ENCODE results near the gene IGIP. TPM values are rescaled to one million over a fixed set of nuclear protein-coding genes. Genes with fewer than 3 reads are reported as not detected.

Gene IGIP
- total RNA-seq, 1 experiment from 2014 or later = 1.7 TPM

GRCh38 chr5:140145256-140145655, 19.5 kb downstream of the IGIP start (continued):
- no peak for TF ChIP-seq NR3C1 (CRISPR knock-in tag; conservative IDR thresholded peaks at IDR 0.05; ENCODE audit: low read depth)
- no peak for TF ChIP-seq IRF2 (CRISPR knock-in tag; IDR thresholded peaks at IDR 0.05; ENCODE audit: borderline replicate concordance, low read depth)
- TF ChIP-seq FOXJ3 (CRISPR knock-in tag; IDR thresholded peaks at IDR 0.05; ENCODE audit: borderline replicate concordance) = no peak

- H3K27ac Mint-ChIP-seq = no peak overlapping the region
- H3K36me3 Mint-ChIP-seq = no peaks in the 10 kb centered on the region
- peak overlapping the region; percentile 75 for H3K4me3 Mint-ChIP-seq
- H3K27me3 Mint-ChIP-seq (ENCODE audit: low read depth) = peaks cover 53% of the 10 kb centered on the region
- peaks cover 17% of the 10 kb centered on the region for H3K4me1 Mint-ChIP-seq
- ChIA-PET CTCF (interaction anchor here (0.6 to 6.2 kb wide), 50 partner anchors 9 to 1597 kb away, joined by 3 to 92 read pairs (median 4); partner anchors contain the start of genes EIF4EBP3, HBEGF, NRG2 and PURA), POLR2A (interaction anchor here (0.6 to 1.9 kb wide), 4 partner anchors 9 to 38 kb away, joined by 3 to 9 read pairs (median 5); partner anchors contain the start of gene PURA)
- TF ChIP-seq ZNF423 (CRISPR knock-in tag; IDR thresholded peaks at IDR 0.05) = peak; percentile 9; the same call in 1 of the 2 replicates
- peak; percentile 63; the same call in 1 of the 2 replicates for TF ChIP-seq KAT7 (CRISPR knock-in tag; IDR thresholded peaks at IDR 0.05; ENCODE audit: borderline replicate concordance)
- TF ChIP-seq ETV6 (CRISPR knock-in tag; IDR thresholded peaks at IDR 0.05) = peak; percentile 57; the same call in 1 of the 2 replicates
- TF ChIP-seq, protein P1, sequence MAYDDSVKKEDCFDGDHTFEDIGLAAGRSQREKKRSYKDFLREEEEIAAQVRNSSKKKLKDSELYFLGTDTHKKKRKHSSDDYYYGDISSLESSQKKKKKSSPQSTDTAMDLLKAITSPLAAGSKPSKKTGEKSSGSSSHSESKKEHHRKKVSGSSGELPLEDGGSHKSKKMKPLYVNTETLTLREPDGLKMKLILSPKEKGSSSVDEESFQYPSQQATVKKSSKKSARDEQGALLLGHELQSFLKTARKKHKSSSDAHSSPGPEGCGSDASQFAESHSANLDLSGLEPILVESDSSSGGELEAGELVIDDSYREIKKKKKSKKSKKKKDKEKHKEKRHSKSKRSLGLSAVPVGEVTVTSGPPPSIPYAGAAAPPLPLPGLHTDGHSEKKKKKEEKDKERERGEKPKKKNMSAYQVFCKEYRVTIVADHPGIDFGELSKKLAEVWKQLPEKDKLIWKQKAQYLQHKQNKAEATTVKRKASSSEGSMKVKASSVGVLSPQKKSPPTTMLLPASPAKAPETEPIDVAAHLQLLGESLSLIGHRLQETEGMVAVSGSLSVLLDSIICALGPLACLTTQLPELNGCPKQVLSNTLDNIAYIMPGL (CRISPR knock-in tag; IDR thresholded peaks at IDR 0.05) = peak; percentile 86; the same call in 1 of the 2 replicates
- 0 out of 2 replicates have a peak, but pooled peaks have one; percentile 20 for TF ChIP-seq FOXP1 (CRISPR knock-in tag; IDR thresholded peaks at IDR 0.05; ENCODE audit: borderline replicate concordance)
- peak; percentile 34; the same call in 1 of the 2 replicates for TF ChIP-seq PRDM15 (CRISPR knock-in tag; IDR thresholded peaks at IDR 0.05)
- no peak for TF ChIP-seq HMGA2 (CRISPR knock-in tag; IDR thresholded peaks at IDR 0.05)
- TF ChIP-seq, protein P2, sequence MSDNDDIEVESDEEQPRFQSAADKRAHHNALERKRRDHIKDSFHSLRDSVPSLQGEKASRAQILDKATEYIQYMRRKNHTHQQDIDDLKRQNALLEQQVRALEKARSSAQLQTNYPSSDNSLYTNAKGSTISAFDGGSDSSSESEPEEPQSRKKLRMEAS (CRISPR knock-in tag; IDR thresholded peaks at IDR 0.05) = peak; percentile 51; the same call in 1 of the 2 replicates
- TF ChIP-seq OVOL2 (CRISPR knock-in tag; IDR thresholded peaks at IDR 0.05; ENCODE audit: borderline replicate concordance) = no peak
- no peak for TF ChIP-seq ZNF263 (CRISPR knock-in tag; IDR thresholded peaks at IDR 0.05; ENCODE audit: low read depth)
- DNase-seq (ENCODE audit: low spot score) = peak; percentile 71
- peak; percentile 57 for ATAC-seq
- no peaks in the 10 kb centered on the region for H3K9me3 Mint-ChIP-seq
These were observed 20.2 kb downstream of the IGIP start for GRCh38 chr5:140145818-140146522.

DNA sequence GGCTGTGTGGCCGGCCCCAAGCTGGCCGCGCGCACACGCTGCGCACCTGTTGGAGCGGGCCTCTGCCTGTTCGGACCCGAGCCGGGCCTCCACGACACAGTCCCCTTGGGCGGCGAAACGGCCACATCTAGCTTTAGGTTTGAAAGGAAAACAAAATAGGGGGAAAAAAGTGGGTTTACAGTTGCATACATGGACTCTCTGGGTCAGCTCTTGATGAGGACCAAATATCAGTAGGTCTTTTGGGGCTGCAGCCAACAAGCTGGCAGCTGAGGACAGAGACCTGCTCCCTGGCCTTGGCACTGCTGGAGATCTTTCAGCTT, 20.7 kb downstream of the IGIP start:
- H3K27ac Mint-ChIP-seq = no peak overlapping the region
- H3K9me3 Mint-ChIP-seq = no peaks in the 10 kb centered on the region
- H3K4me3 Mint-ChIP-seq = peak overlapping the region; percentile 75
- ATAC-seq = peak; percentile 6
- H3K27me3 Mint-ChIP-seq (ENCODE audit: low read depth) = peaks cover 53% of the 10 kb centered on the region
- peaks cover 17% of the 10 kb centered on the region for H3K4me1 Mint-ChIP-seq
- ChIA-PET CTCF (interaction anchor here (0.7 to 6.2 kb wide), 30 partner anchors 9 to 1598 kb away, joined by 3 to 92 read pairs (median 7); partner anchors contain the start of genes HBEGF, NRG2 and PURA), POLR2A (interaction anchor here (0.6 to 1.9 kb wide), 4 partner anchors 9 to 39 kb away, joined by 3 to 9 read pairs (median 5); partner anchors contain the start of gene PURA)
- H3K36me3 Mint-ChIP-seq = no peaks in the 10 kb centered on the region
- no peak for DNase-seq (ENCODE audit: low spot score)
- TF ChIP-seq ZNF396 (CRISPR knock-in tag; IDR thresholded peaks at IDR 0.05; ENCODE audit: borderline replicate concordance) = no peak
- TF ChIP-seq JAZF1 (CRISPR knock-in tag; IDR thresholded peaks at IDR 0.05) = no peak
- no peak for TF ChIP-seq ARID4B (CRISPR knock-in tag; IDR thresholded peaks at IDR 0.05; ENCODE audit: borderline replicate concordance)
- TF ChIP-seq FOXP1 (CRISPR knock-in tag; IDR thresholded peaks at IDR 0.05; ENCODE audit: borderline replicate concordance) = no peak
- no peak for TF ChIP-seq OVOL2 (CRISPR knock-in tag; IDR thresholded peaks at IDR 0.05; ENCODE audit: borderline replicate concordance)
- no peak for TF ChIP-seq GTF2I (CRISPR knock-in tag; conservative IDR thresholded peaks at IDR 0.05)
- no peak for TF ChIP-seq IRF2 (CRISPR knock-in tag; IDR thresholded peaks at IDR 0.05; ENCODE audit: borderline replicate concordance, low read depth)
- TF ChIP-seq TEAD1 (CRISPR knock-in tag; IDR thresholded peaks at IDR 0.05) = no peak
- no peak for TF ChIP-seq E2F4 (CRISPR knock-in tag; IDR thresholded peaks at IDR 0.05; ENCODE audit: borderline replicate concordance, low read depth)
- TF ChIP-seq GABPB1 (CRISPR knock-in tag; IDR thresholded peaks at IDR 0.05) = no peak

Measured in WTC11 (cell line).